ENCODE measurements around the gene ACTR6. TPM values are rescaled to one million over a fixed set of nuclear protein-coding genes. Genes with fewer than 3 reads are reported as not detected.
"Not testable (repeated sequence)": the region's sequence is repeated elsewhere in the genome, so short reads cannot be mapped to it uniquely, and the experiment has no call there.

Gene ACTR6
- total RNA-seq, 1 donor: 19.2 TPM

GRCh38 chr12:100187857-100188519 lies 12.6 kb upstream of the ACTR6 start:
- Histone ChIP-seq H3K4me2 (ENCODE audit: insufficient read depth, low read length) (no peak overlapping the region), H3K27ac (ENCODE audit: low read depth, low read length) (no peak overlapping the region), H3K79me2 (ENCODE audit: insufficient read depth, low read length) (no peaks in the 10 kb centered on the region), H3K36me3 (ENCODE audit: insufficient read depth, low read length) (no peaks in the 10 kb centered on the region), H3K9me3 (ENCODE audit: low read depth, low read length) (no peaks in the 10 kb centered on the region), H3K27me3 (ENCODE audit: insufficient read depth, low read length) (no peaks in the 10 kb centered on the region), H3K4me1 (ENCODE audit: insufficient read depth, low read length) (peaks cover 13% of the 10 kb centered on the region), H2AFZ (ENCODE audit: low read length) (no peak overlapping the region), H3K4me3 (ENCODE audit: insufficient read depth, low read length) (no peak overlapping the region), H4K20me1 (ENCODE audit: insufficient read depth, low read length) (no peaks in the 10 kb centered on the region)
- TF ChIP-seq CTCF (IDR thresholded peaks at IDR 0.05; ENCODE audit: extremely low read depth, low read depth, low read length): no peak
- no peak for DNase-seq (ENCODE audit: insufficient read length, low spot score, missing footprints)

DNA sequence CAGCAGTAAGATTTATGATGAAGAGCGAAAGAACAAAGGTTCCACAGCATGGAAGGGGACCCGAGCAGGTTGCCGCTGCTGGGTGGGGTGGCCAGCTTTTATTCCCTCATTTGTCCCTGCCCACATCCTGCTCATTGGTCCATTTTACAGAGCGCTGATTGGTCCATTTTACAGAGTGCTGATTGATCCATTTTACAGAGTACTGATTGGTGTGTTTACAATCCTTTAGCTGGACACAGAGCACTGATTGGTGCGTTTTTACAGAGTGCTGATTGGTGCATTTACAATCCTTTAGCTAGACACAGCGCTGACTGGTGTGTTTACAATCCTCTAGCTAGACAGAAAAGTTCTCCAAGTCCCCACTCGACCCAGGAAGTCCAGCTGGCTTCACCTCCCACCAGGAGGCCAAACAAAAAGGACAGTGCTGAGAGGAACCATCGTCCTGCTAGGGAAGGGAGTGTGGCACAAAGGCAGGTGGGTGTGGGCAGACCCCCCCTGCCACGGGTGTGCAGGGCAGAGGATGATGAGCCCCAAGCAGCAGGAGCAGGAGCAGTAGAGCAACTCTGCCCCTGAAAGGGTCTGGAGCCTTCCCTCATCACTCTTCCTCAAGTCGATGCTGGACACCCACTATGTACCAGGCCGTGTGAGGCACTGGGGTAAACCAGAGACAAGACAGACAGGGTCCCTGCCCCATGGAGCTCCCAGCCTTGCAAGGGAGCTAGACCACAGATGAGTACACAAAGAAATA lies 11.6 kb upstream of the ACTR6 start:
- not testable (repeated sequence) for H3K4me3 ChIP-seq (ENCODE audit: insufficient read depth, low read length); H4K20me1 ChIP-seq (ENCODE audit: insufficient read depth, low read length); H2AFZ ChIP-seq (ENCODE audit: low read length); H3K9me3 ChIP-seq (ENCODE audit: low read depth, low read length); H3K27me3 ChIP-seq (ENCODE audit: insufficient read depth, low read length); DNase-seq (ENCODE audit: insufficient read length, low spot score, missing footprints); H3K36me3 ChIP-seq (ENCODE audit: insufficient read depth, low read length); H3K4me2 ChIP-seq (ENCODE audit: insufficient read depth, low read length); H3K79me2 ChIP-seq (ENCODE audit: insufficient read depth, low read length); H3K27ac ChIP-seq (ENCODE audit: low read depth, low read length)
- peaks cover 13% of the 10 kb centered on the region for H3K4me1 ChIP-seq (ENCODE audit: insufficient read depth, low read length)

- H4K20me1 ChIP-seq (ENCODE audit: insufficient read depth, low read length): no peaks in the 10 kb centered on the region
- no peaks in the 10 kb centered on the region for H3K36me3 ChIP-seq (ENCODE audit: insufficient read depth, low read length)
- H3K4me1 ChIP-seq (ENCODE audit: insufficient read depth, low read length): peaks cover 13% of the 10 kb centered on the region
- H3K27ac ChIP-seq (ENCODE audit: low read depth, low read length): no peak overlapping the region
- no peaks in the 10 kb centered on the region for H3K79me2 ChIP-seq (ENCODE audit: insufficient read depth, low read length)
- H3K27me3 ChIP-seq (ENCODE audit: insufficient read depth, low read length): no peaks in the 10 kb centered on the region
- no peak for DNase-seq (ENCODE audit: insufficient read length, low spot score, missing footprints)
- no peak overlapping the region for H3K4me2 ChIP-seq (ENCODE audit: insufficient read depth, low read length)
- H3K9me3 ChIP-seq (ENCODE audit: low read depth, low read length): no peaks in the 10 kb centered on the region
- H2AFZ ChIP-seq (ENCODE audit: low read length): no peak overlapping the region
- no peak for TF ChIP-seq CTCF (IDR thresholded peaks at IDR 0.05; ENCODE audit: extremely low read depth, low read depth, low read length)
- H3K4me3 ChIP-seq (ENCODE audit: insufficient read depth, low read length): no peak overlapping the region
Measured at GRCh38 chr12:100189636-100190394, 10.8 kb upstream of the ACTR6 start.

DNA sequence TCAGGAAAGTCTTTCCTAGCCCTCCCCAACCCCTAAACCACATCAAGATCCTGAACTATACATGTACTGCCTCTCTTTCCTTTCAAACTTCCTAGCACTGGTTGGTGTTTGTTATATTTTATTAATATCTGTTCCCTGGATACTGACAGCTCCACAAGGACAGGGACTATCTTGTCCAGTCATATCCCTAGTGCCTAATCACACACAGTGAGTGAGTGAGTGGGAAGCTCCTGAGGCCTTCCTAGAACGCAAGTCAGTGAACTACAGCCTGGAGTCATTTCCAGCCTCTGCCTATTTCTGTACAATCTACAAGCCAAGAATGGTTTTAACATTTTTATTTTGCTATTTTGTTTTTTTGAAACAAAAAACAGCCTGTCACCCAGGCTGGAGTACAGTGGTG lies 7.5 kb upstream of the ACTR6 start:
- Histone ChIP-seq H3K4me1 (ENCODE audit: insufficient read depth, low read length) (no peaks in the 10 kb centered on the region), H3K27me3 (ENCODE audit: insufficient read depth, low read length) (no peaks in the 10 kb centered on the region), H3K4me3 (ENCODE audit: insufficient read depth, low read length) (no peak overlapping the region), H4K20me1 (ENCODE audit: insufficient read depth, low read length) (no peaks in the 10 kb centered on the region), H2AFZ (ENCODE audit: low read length) (no peak overlapping the region), H3K27ac (ENCODE audit: low read depth, low read length) (no peak overlapping the region), H3K9me3 (ENCODE audit: low read depth, low read length) (no peaks in the 10 kb centered on the region), H3K79me2 (ENCODE audit: insufficient read depth, low read length) (no peaks in the 10 kb centered on the region), H3K36me3 (ENCODE audit: insufficient read depth, low read length) (no peaks in the 10 kb centered on the region), H3K4me2 (ENCODE audit: insufficient read depth, low read length) (no peak overlapping the region)
- no peak for DNase-seq (ENCODE audit: insufficient read length, low spot score, missing footprints)
- no peak for TF ChIP-seq CTCF (IDR thresholded peaks at IDR 0.05; ENCODE audit: extremely low read depth, low read depth, low read length)
